ENCODE results near the gene MOCS3. TPM values are rescaled to one million over a fixed set of nuclear protein-coding genes. Genes with fewer than 3 reads are reported as not detected.
A peak's percentile ranks its signal among the peaks of the same experiment; 100 is the strongest.

The MOCS3 gene
- total RNA-seq, 1 experiment from 2014 or later = 13.2 TPM

GRCh38 chr20:51003753-51004152 lies 45.1 kb downstream of the MOCS3 start:
- Histone ChIP-seq H3K9me3 (no peaks in the 10 kb centered on the region), H3K4me3 (ENCODE audit: low read depth, low read length) (no peak overlapping the region), H3K27me3 (replicated peaks; ENCODE audit: control insufficient read depth, insufficient read depth, low read length) (peaks cover 8% of the 10 kb centered on the region), H3K4me1 (no peaks in the 10 kb centered on the region), H3K36me3 (ENCODE audit: control insufficient read depth, insufficient read depth, low read length) (no peaks in the 10 kb centered on the region)
- no peak for TF ChIP-seq CTCF (IDR thresholded peaks at IDR 0.05; ENCODE audit: insufficient read depth in 1 of 2, low read depth in 1 of 2, low read length in 1 of 2, severe bottlenecking in 1 of 2, unreplicated experiment in 1 of 2)
- intact Hi-C loops (cut with micrococcal nuclease; ENCODE audit: unreplicated experiment) = no loop called here
- Mint-ChIP-seq H3K27ac (ENCODE audit: unreplicated experiment) (no peak overlapping the region), H3K4me1 (ENCODE audit: low read depth, unreplicated experiment) (no peaks in the 10 kb centered on the region), H3K27me3 (ENCODE audit: insufficient read depth, unreplicated experiment) (peaks cover 36% of the 10 kb centered on the region), H3K4me3 (ENCODE audit: unreplicated experiment) (no peak overlapping the region), H3K36me3 (ENCODE audit: insufficient read depth, unreplicated experiment) (no peaks in the 10 kb centered on the region), H3K9me3 (ENCODE audit: unreplicated experiment) (no peaks in the 10 kb centered on the region)
- BruUV-seq (replicated peaks) = no TSS peak
- ChIA-PET CTCF (interaction anchor here (0.5 to 0.7 kb wide), 2 partner anchors 38 to 634 kb away, joined by 3 to 5 read pairs; no protein-coding TSS in a partner anchor), POLR2A (no interaction called here)
- DNase-seq = no peak

GRCh38 chr20:51004305-51004727 lies 45.7 kb downstream of the MOCS3 start:
- intact Hi-C loops (cut with micrococcal nuclease; ENCODE audit: unreplicated experiment) = no loop called here
- peak in 1 of 2 experiments; percentile 32 for TF ChIP-seq CTCF (IDR thresholded peaks at IDR 0.05; ENCODE audit: insufficient read depth in 1 of 2, low read depth in 1 of 2, low read length in 1 of 2, severe bottlenecking in 1 of 2, unreplicated experiment in 1 of 2)
- H3K36me3 Mint-ChIP-seq (ENCODE audit: insufficient read depth, unreplicated experiment) = no peaks in the 10 kb centered on the region
- H3K4me3 Mint-ChIP-seq (ENCODE audit: unreplicated experiment) = no peak overlapping the region
- H3K9me3 Mint-ChIP-seq (ENCODE audit: unreplicated experiment) = no peaks in the 10 kb centered on the region
- H3K27ac Mint-ChIP-seq (ENCODE audit: unreplicated experiment) = no peak overlapping the region
- no TSS peak for BruUV-seq (replicated peaks)
- peaks cover 30% of the 10 kb centered on the region for H3K27me3 Mint-ChIP-seq (ENCODE audit: insufficient read depth, unreplicated experiment)
- H3K27me3 ChIP-seq (replicated peaks; ENCODE audit: control insufficient read depth, insufficient read depth, low read length) = peaks cover 8% of the 10 kb centered on the region
- H3K4me3 ChIP-seq (ENCODE audit: low read depth, low read length) = no peak overlapping the region
- no peak for DNase-seq
- H3K4me1 Mint-ChIP-seq (ENCODE audit: low read depth, unreplicated experiment) = no peaks in the 10 kb centered on the region
- POLR2A ChIA-PET = no interaction called here
- CTCF ChIA-PET = interaction anchor here (0.5 kb wide), 1 partner anchor 38 kb away, joined by 3 read pairs; no protein-coding TSS in a partner anchor
- H3K9me3 ChIP-seq = no peaks in the 10 kb centered on the region
- no peaks in the 10 kb centered on the region for H3K4me1 ChIP-seq
- H3K36me3 ChIP-seq (ENCODE audit: control insufficient read depth, insufficient read depth, low read length) = no peaks in the 10 kb centered on the region

GRCh38 chr20:51004781-51005180 lies 46.2 kb downstream of the MOCS3 start:
- Histone ChIP-seq H3K4me3 (ENCODE audit: low read depth, low read length) (no peak overlapping the region), H3K9me3 (no peaks in the 10 kb centered on the region), H3K36me3 (ENCODE audit: control insufficient read depth, insufficient read depth, low read length) (no peaks in the 10 kb centered on the region), H3K4me1 (no peaks in the 10 kb centered on the region), H3K27me3 (replicated peaks; ENCODE audit: control insufficient read depth, insufficient read depth, low read length) (peaks cover 8% of the 10 kb centered on the region)
- TF ChIP-seq CTCF (IDR thresholded peaks at IDR 0.05; ENCODE audit: insufficient read depth in 1 of 2, low read depth in 1 of 2, low read length in 1 of 2, severe bottlenecking in 1 of 2, unreplicated experiment in 1 of 2) = no peak
- BruUV-seq (replicated peaks) = no TSS peak
- Mint-ChIP-seq H3K27ac (ENCODE audit: unreplicated experiment) (no peak overlapping the region), H3K36me3 (ENCODE audit: insufficient read depth, unreplicated experiment) (no peaks in the 10 kb centered on the region), H3K4me1 (ENCODE audit: low read depth, unreplicated experiment) (no peaks in the 10 kb centered on the region), H3K4me3 (ENCODE audit: unreplicated experiment) (no peak overlapping the region), H3K27me3 (ENCODE audit: insufficient read depth, unreplicated experiment) (peaks cover 29% of the 10 kb centered on the region), H3K9me3 (ENCODE audit: unreplicated experiment) (no peaks in the 10 kb centered on the region)
- intact Hi-C loops (cut with micrococcal nuclease; ENCODE audit: unreplicated experiment) = no loop called here
- CTCF ChIA-PET = no interaction called here
- POLR2A ChIA-PET = no interaction called here
- DNase-seq = no peak

Data from Caco-2 (cell line).